ENCODE data around the gene MEF2A.

The MEF2A gene

DNA sequence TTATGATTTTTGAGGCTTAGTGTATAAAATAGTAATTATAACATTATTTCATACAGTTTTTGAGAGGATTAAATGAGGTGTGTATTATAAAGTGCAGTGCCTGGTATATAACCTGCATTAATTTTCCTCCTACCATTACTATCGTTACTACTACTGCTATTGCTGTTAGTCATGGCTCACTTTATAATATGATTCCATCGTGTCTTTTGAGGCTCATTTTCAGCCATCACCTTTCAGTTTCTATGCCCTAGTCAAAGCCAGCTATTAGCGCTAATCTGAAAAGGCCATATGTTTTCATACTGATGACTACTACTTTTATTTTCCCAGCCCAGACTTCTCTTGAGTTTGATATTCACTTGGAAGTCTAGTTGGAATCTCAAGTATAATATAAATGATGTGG is 5.5 kb downstream of the MEF2A start:
- DNase-seq (ENCODE audit: low read depth), result peak; percentile 40
- TF ChIP-seq, protein P1, sequence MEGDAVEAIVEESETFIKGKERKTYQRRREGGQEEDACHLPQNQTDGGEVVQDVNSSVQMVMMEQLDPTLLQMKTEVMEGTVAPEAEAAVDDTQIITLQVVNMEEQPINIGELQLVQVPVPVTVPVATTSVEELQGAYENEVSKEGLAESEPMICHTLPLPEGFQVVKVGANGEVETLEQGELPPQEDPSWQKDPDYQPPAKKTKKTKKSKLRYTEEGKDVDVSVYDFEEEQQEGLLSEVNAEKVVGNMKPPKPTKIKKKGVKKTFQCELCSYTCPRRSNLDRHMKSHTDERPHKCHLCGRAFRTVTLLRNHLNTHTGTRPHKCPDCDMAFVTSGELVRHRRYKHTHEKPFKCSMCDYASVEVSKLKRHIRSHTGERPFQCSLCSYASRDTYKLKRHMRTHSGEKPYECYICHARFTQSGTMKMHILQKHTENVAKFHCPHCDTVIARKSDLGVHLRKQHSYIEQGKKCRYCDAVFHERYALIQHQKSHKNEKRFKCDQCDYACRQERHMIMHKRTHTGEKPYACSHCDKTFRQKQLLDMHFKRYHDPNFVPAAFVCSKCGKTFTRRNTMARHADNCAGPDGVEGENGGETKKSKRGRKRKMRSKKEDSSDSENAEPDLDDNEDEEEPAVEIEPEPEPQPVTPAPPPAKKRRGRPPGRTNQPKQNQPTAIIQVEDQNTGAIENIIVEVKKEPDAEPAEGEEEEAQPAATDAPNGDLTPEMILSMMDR (IDR thresholded peaks at IDR 0.05; ENCODE audit: insufficient read depth, low read depth, low read length, missing control alignments), result no peak
- H3K4me3 ChIP-seq (ENCODE audit: low read depth, low read length), result no peak overlapping the region

DNA sequence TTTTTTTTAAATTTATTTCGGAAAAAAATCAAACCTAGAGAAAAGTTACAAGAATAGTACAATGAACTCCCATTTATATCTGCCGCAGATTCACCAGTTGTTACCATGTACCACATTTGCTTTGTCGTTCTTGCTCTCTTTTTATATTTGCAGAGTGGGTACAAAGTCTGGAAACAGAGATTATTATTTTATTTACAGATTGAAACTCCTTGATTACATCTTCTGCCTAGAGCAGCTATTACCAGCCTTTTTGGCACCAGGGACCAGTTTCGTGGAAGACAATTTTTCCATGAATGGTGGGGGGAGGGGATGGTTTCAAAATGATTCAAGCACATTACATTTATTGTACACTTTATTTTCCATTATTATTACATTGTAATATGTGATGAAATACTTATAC is 8.3 kb downstream of the MEF2A start:
- TF ChIP-seq, protein P1 (IDR thresholded peaks at IDR 0.05; ENCODE audit: insufficient read depth, low read depth, low read length, missing control alignments), result no peak
- no peak overlapping the region for H3K4me3 ChIP-seq (ENCODE audit: low read depth, low read length)
- no peak for DNase-seq (ENCODE audit: low read depth)

DNA sequence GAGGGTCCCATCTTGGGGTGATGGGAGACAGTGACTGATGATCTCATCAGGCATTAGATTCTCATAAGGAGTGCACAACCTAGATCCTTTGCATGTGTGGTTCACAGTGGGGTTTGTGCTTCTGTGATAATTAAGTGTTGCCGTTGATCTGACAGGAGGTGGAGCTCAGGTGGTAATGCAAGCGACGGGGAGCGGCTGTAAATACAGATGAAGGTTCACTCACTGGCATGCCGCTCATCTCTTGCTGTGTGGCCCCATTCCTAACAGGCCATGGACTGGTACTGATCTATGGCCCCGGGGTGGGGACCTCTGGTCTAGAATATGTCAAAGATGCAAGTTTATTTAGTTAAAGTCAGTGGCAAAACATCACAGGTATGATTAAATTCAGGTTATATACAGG is 8.7 kb downstream of the MEF2A start:
- TF ChIP-seq, protein P1 (IDR thresholded peaks at IDR 0.05; ENCODE audit: insufficient read depth, low read depth, low read length, missing control alignments), result no peak
- DNase-seq (ENCODE audit: low read depth), result no peak
- no peak overlapping the region for H3K4me3 ChIP-seq (ENCODE audit: low read depth, low read length)

DNA sequence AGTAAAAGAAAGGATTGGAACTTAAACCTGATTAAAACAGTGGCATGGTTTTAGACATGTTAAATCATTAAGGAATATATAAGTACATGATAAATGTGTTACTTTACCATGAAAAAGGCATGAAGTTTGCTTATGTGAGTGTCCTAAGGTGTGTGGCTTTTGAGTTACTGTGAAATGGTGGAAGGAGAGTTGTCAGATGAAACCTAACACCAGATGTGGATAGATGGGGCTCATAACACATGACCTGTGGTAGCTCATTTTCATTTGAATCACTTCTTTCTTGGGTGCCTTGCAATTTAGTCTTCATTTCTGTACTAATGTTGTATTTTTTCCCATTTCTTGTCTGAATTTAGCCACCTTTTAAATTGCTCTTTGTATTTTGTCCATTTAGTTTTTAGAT is 13.0 kb downstream of the MEF2A start:
- no peak for DNase-seq (ENCODE audit: low read depth)
- H3K4me3 ChIP-seq (ENCODE audit: low read depth, low read length), result no peak overlapping the region
- TF ChIP-seq, protein P1 (IDR thresholded peaks at IDR 0.05; ENCODE audit: insufficient read depth, low read depth, low read length, missing control alignments), result no peak

DNA sequence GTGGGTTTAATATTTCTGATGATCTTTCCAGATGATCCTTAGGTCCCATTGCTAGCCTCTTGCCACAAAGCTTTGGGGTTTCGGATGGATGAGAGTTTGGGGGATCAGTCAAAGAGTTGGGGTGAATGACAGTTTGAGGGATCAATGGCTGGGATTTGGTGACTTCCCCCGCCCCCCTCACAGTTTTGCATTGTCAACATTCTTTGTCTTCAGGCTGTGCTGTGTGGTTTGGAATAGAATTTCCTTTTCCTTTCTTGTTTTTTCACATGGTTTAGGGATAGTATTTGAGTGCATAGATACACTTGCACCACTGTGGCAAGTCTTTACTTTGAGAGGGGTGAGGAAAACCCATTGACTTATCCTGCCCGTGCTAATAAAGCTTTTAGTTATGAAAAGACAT is 14.3 kb downstream of the MEF2A start:
- no peak for DNase-seq (ENCODE audit: low read depth)
- TF ChIP-seq, protein P1 (IDR thresholded peaks at IDR 0.05; ENCODE audit: insufficient read depth, low read depth, low read length, missing control alignments), result no peak
- no peak overlapping the region for H3K4me3 ChIP-seq (ENCODE audit: low read depth, low read length)

DNA sequence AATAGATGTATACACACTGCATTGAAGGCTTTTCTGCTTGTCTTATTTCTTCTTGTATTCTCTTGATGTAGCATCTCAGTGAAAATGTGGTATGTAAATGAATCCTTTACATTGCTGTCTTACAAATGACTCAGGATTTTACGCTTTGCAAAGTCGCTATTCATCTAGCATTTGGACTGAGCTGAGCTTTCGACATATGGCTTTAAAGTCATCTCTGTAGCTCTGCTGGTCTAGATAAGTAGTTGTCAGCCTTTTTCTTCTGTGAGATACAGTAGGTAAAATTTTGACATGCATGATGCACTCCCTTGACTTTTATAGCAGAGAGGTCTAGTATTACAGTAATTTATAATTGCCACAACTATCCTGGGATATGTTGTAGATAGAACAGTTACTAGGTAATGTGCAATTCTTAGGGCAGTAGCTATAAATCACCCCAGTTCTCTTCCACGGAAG is 16.8 kb downstream of the MEF2A start:
- DNase-seq (ENCODE audit: low read depth), result no peak
- H3K4me3 ChIP-seq (ENCODE audit: low read depth, low read length), result no peak overlapping the region
- TF ChIP-seq, protein P1 (IDR thresholded peaks at IDR 0.05; ENCODE audit: insufficient read depth, low read depth, low read length, missing control alignments), result no peak

DNA sequence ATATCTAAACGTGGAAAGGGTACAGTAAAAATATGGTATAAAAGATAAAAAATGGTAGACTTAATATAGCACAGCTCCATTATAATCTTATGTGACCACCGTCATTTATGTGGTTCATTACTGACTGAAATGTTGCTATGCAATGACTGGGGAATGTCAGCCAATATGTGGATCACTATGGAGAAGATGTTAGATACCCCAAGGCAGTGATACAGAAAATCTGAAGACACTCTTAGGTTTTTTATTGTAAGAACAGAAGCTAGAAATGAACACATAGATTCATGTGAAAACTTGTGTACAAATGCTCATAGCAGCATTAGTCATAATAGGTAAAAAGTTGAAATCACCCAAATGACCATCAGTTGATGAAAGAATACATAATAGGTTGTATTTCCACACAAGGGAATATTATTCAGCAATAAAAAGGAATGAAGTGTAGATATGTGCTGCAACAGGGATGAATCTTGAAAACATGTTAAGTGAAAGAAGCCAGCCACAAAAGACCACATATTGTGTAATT is 18.4 kb downstream of the MEF2A start:
- no peak for DNase-seq (ENCODE audit: low read depth)
- TF ChIP-seq, protein P1 (IDR thresholded peaks at IDR 0.05; ENCODE audit: insufficient read depth, low read depth, low read length, missing control alignments), result no peak
- H3K4me3 ChIP-seq (ENCODE audit: low read depth, low read length), result no peak overlapping the region

All from GM12865 (cell line).